Measurements from ENCODE around the gene GLP1R.

The GLP1R gene

DNA sequence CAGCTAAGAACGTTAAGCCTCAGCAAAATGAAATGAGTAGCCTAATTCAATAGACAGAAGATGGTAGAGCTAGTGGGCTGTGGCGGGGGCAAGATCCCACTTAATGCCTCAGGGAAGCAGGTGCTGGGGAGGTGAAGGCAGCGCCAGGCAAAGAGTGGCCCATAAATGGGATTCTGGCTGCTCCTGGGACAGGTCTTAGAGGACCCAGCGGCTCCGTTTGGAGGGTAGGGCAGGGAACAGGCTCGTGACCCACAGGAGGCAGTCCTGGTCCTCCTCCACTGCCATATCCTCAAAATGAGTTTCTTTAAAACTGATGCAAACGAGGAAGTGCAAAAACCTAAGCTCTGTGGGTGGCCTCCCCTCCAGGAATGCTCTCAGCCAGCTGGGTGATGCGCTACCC is 33.7 kb downstream of the GLP1R start:
- no peak overlapping the region for H3K27ac Mint-ChIP-seq
- H3K4me3 Mint-ChIP-seq: no peak overlapping the region
- peaks cover 35% of the 10 kb centered on the region for H3K27me3 Mint-ChIP-seq
- H3K36me3 Mint-ChIP-seq (ENCODE audit: low read depth): no peaks in the 10 kb centered on the region
- no peaks in the 10 kb centered on the region for H3K9me3 Mint-ChIP-seq
- H3K4me1 Mint-ChIP-seq (ENCODE audit: low read depth): peaks cover 19% of the 10 kb centered on the region
- DNase-seq: no peak

DNA sequence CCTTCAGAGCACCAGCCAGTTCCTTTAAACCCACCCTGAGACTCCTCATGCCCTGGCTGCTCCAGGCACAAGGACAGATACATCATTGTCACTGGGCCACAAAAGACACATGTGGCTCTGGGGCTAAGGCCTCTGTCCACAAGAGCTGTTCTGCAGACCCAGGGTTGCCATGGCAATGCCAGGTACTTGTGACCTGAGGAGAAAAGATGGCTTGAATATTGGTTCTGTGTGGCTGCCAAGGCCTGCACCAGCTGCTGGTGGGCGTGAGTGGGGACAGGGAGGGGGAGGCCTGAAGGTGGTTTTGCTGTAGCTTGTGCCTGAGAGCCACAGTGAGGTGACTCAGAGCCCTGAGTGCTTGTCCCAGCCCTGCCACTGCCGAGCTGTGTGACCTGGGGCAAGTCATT is 34.7 kb downstream of the GLP1R start:
- no peak overlapping the region for H3K27ac Mint-ChIP-seq
- H3K36me3 Mint-ChIP-seq (ENCODE audit: low read depth): no peaks in the 10 kb centered on the region
- no peaks in the 10 kb centered on the region for H3K9me3 Mint-ChIP-seq
- no peak overlapping the region for H3K4me3 Mint-ChIP-seq
- H3K27me3 Mint-ChIP-seq: peaks cover 44% of the 10 kb centered on the region
- no peak for DNase-seq
- H3K4me1 Mint-ChIP-seq (ENCODE audit: low read depth): peaks cover 19% of the 10 kb centered on the region

DNA sequence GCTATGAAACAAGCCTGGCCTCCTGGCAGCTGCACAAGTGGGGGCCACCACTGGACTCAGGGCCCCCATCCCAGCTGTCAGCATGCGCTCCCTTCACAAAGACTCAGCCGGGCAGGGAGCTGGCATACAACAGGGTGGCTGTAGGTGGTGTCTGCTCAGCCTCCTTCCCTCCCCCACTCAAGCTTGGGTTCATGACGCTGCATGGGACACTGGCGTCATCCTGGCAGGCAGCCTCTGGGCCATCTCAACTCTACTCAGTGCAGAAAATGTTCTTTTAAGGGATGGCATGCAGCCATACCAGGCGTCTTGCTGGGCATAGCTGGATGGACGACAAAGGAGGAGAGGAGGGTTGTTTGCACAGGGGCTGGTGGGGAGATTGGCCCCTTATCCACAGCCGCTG is 35.9 kb downstream of the GLP1R start:
- Mint-ChIP-seq H3K36me3 (ENCODE audit: low read depth) (no peaks in the 10 kb centered on the region), H3K27ac (no peak overlapping the region), H3K4me1 (ENCODE audit: low read depth) (peaks cover 22% of the 10 kb centered on the region), H3K27me3 (peaks cover 57% of the 10 kb centered on the region), H3K4me3 (no peak overlapping the region), H3K9me3 (no peaks in the 10 kb centered on the region)
- DNase-seq: no peak

DNA sequence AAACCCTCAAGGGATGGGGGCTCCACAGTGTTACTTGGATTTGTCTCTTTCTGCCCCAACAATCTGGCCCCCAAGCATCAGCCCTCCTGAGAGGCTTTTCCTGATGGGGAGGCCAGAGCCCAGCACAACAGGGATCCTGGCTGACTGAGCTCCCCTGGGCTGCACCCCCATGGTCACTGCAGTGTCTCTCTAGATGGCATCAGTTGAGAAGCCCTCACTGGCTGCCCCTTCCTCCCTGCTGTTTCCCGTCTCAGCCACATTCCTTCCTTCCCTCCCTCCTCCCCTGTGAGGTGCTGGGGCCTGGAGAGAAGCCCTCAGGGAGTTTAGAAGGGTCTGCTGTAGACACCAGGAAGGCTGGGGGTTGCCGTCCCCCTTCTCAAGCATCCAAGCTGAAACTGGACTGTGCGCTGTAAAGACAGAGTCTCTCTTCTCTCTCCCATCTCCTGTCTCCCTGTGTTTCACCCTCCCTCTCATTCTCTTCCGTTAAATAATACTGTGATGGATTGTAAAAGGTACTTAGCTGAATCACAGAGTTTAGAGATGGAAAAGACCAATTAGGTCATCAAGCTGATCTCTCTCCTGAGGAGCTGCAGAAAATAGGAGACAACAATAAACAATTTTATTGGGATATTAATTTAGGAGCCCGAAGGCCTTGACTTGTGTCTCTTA is 36.7 kb downstream of the GLP1R start:
- DNase-seq: no peak
- peaks cover 22% of the 10 kb centered on the region for H3K4me1 Mint-ChIP-seq (ENCODE audit: low read depth)
- H3K27ac Mint-ChIP-seq: no peak overlapping the region
- H3K36me3 Mint-ChIP-seq (ENCODE audit: low read depth): no peaks in the 10 kb centered on the region
- peaks cover 63% of the 10 kb centered on the region for H3K27me3 Mint-ChIP-seq
- H3K9me3 Mint-ChIP-seq: no peaks in the 10 kb centered on the region
- no peak overlapping the region for H3K4me3 Mint-ChIP-seq

DNA sequence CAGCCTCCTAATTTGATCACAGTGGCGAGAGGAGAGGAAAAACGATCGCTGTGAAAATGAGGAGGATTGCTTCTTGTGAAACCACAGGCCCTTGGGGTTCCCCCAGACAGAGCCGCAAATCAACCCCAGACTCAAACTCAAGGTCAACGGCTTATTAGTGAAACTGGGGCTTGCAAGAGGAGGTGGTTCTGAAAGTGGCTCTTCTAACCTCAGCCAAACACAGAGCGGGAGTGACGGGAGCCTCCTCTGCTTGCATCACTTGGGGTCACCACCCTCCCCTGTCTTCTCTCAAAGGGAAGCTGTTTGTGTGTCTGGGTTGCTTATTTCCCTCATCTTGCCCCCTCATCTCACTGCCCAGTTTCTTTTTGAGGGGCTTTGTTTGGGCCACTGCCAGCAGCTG is 37.7 kb downstream of the GLP1R start:
- Mint-ChIP-seq H3K4me1 (ENCODE audit: low read depth) (peaks cover 22% of the 10 kb centered on the region), H3K4me3 (no peak overlapping the region), H3K9me3 (no peaks in the 10 kb centered on the region), H3K27me3 (peaks cover 74% of the 10 kb centered on the region), H3K27ac (no peak overlapping the region), H3K36me3 (ENCODE audit: low read depth) (no peaks in the 10 kb centered on the region)
- DNase-seq: no peak

DNA sequence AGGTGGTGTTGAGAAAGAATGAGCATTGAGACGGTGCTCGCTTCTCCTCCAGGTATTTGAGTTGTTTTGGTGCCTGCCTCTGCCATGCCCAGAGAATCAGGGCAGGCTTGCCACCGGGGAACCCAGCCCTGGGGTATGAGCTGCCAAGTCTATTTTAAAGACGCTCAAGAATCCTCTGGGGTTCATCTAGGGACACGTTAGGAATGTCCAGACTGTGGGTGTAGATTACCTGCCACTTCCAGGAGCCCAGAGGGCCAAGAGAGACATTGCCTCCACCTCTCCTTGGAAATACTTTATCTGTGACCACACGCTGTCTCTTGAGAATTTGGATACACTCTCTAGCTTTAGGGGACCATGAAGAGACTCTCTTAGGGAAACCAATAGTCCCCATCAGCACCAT is 38.1 kb downstream of the GLP1R start:
- H3K4me1 Mint-ChIP-seq (ENCODE audit: low read depth): peaks cover 22% of the 10 kb centered on the region
- H3K9me3 Mint-ChIP-seq: no peaks in the 10 kb centered on the region
- H3K27me3 Mint-ChIP-seq: peaks cover 76% of the 10 kb centered on the region
- no peak overlapping the region for H3K4me3 Mint-ChIP-seq
- no peaks in the 10 kb centered on the region for H3K36me3 Mint-ChIP-seq (ENCODE audit: low read depth)
- no peak overlapping the region for H3K27ac Mint-ChIP-seq
- no peak for DNase-seq

DNA sequence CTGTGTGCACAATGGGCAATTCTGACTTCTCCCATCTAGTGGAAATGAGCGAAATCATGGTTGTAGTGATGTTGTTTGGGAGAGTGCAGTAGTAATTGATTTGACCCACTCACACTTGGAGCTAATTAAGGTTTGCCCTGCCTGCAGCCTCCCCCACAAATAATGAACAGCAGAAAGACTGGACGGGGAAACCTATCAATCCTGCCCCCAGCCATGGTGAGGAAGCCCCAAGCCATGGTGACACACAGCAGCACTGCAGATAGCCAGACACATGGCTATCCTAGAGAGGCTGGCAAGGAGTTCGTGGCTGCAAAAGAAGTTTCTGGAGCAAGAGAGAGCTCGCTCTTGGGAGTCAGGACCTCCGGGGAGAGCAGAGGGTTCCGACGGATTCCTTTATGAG is 38.6 kb downstream of the GLP1R start:
- DNase-seq: no peak
- no peaks in the 10 kb centered on the region for H3K9me3 Mint-ChIP-seq
- no peaks in the 10 kb centered on the region for H3K36me3 Mint-ChIP-seq (ENCODE audit: low read depth)
- peaks cover 76% of the 10 kb centered on the region for H3K27me3 Mint-ChIP-seq
- no peak overlapping the region for H3K4me3 Mint-ChIP-seq
- no peak overlapping the region for H3K27ac Mint-ChIP-seq
- peaks cover 22% of the 10 kb centered on the region for H3K4me1 Mint-ChIP-seq (ENCODE audit: low read depth)

DNA sequence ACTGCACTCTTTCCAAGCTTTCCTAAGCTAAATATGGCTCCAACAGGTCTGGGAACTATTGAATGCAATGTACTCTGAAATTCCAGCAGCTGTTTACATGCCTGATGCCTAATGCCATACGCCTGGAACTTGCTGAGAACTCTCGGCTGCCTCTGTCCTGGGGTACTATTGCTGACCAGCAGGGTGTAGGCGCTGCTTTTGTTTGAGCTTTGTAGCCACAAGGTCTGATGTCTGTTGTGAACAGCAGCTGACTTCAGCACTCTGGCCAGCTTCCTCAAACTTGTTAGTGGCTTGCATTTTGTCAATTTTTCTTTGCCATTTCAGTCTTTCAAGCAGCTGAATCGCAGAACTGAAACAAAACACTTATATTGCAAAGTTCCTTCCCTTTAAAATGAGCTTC is 39.8 kb downstream of the GLP1R start:
- Mint-ChIP-seq H3K4me1 (ENCODE audit: low read depth) (peaks cover 22% of the 10 kb centered on the region), H3K27me3 (peaks cover 80% of the 10 kb centered on the region), H3K9me3 (no peaks in the 10 kb centered on the region), H3K27ac (no peak overlapping the region), H3K4me3 (no peak overlapping the region), H3K36me3 (ENCODE audit: low read depth) (no peaks in the 10 kb centered on the region)
- no peak for DNase-seq

DNA sequence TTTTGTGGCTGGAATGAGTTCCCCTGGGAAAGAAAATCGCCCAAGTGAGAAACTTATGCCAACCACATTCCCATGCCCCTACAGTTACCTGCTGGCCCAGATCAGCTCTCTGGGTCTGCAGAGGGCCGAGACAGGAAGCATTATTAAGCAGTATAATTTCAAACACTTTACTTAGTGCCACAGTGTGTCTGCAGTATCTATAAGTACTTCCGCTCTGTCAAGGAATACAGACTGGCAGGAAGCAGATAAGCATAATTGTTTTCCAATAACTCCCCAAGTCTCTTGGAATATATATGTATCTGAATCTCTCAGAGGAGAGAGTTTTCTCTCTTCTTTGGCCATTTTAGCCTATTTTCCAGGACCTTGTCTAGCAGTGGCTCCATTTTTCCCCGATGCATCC is 41.5 kb downstream of the GLP1R start:
- H3K9me3 Mint-ChIP-seq: no peaks in the 10 kb centered on the region
- H3K4me1 Mint-ChIP-seq (ENCODE audit: low read depth): peaks cover 17% of the 10 kb centered on the region
- H3K4me3 Mint-ChIP-seq: no peak overlapping the region
- H3K27me3 Mint-ChIP-seq: peaks cover 70% of the 10 kb centered on the region
- no peak overlapping the region for H3K27ac Mint-ChIP-seq
- no peak for DNase-seq
- no peaks in the 10 kb centered on the region for H3K36me3 Mint-ChIP-seq (ENCODE audit: low read depth)

DNA sequence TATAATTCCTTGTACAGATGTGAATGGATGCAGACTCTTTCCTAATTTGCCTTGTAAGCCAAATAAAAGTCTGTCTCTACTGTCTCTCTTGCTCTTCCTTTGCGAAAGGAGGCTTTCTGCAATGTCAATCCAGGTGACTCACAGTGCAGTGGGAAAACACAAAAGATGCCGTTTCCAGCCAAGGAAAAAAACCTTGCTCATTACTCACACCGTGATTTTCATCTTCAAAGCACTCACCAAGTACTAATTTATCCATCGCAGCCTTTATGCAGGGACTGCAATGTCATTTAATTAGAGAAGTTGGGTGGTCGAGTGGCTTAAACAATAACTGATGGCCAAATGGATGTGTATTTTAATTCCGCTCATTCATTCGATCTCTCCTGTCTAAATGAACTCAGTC is 42.6 kb downstream of the GLP1R start:
- Mint-ChIP-seq H3K27me3 (peaks cover 58% of the 10 kb centered on the region), H3K4me3 (no peak overlapping the region), H3K9me3 (no peaks in the 10 kb centered on the region), H3K27ac (no peak overlapping the region), H3K36me3 (ENCODE audit: low read depth) (no peaks in the 10 kb centered on the region), H3K4me1 (ENCODE audit: low read depth) (peaks cover 11% of the 10 kb centered on the region)
- no peak for DNase-seq

DNA sequence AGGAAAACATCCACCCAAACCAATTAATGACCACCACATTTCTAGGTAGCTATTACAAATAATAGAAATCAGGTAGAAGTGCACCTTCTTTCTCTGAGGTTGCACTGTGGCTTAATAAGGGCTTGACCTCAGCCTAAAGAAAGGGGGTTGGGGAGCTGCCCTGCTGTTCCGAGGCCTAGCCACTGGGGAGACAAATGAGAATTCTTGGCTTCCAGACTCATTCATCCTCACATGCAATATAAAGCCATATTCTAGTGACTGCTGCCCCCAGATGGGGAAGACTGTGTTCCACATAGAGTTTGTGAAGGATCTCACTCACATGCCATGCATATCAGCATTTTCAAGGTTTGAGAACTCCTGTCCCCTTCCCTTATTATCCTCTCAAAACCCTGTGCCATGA is 43.5 kb downstream of the GLP1R start:
- peaks cover 49% of the 10 kb centered on the region for H3K27me3 Mint-ChIP-seq
- H3K9me3 Mint-ChIP-seq: no peaks in the 10 kb centered on the region
- H3K4me3 Mint-ChIP-seq: no peak overlapping the region
- DNase-seq: no peak
- no peaks in the 10 kb centered on the region for H3K36me3 Mint-ChIP-seq (ENCODE audit: low read depth)
- no peak overlapping the region for H3K27ac Mint-ChIP-seq
- peaks cover 3% of the 10 kb centered on the region for H3K4me1 Mint-ChIP-seq (ENCODE audit: low read depth)

DNA sequence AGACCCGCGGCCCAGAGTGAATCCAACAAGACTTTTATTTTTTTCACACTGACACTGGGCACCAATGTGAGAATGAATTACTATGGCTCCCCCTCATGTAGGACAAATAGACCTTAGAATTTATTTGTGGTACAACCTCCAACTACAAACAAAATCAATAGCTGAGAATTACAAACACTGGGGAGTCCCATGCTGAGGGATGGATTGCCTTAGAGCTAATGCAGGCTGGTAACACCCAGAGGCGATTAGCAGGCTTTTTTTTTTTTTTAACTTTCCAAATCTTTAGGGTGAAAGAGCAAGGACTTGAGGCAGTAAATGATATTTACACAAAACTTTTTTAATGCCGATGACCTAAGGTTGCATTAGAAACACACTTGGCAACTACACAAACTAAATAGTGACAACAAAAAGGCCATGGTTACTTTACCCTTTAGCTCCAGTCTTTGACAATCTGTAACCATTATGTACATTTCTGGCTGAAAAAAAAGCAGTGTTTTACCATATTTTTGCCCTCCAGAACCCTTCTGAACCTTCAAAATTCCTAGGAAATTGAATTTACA is 44.6 kb downstream of the GLP1R start:
- H3K4me3 Mint-ChIP-seq: no peak overlapping the region
- DNase-seq: no peak
- no peaks in the 10 kb centered on the region for H3K36me3 Mint-ChIP-seq (ENCODE audit: low read depth)
- H3K4me1 Mint-ChIP-seq (ENCODE audit: low read depth): peaks cover 3% of the 10 kb centered on the region
- no peaks in the 10 kb centered on the region for H3K9me3 Mint-ChIP-seq
- peaks cover 38% of the 10 kb centered on the region for H3K27me3 Mint-ChIP-seq
- no peak overlapping the region for H3K27ac Mint-ChIP-seq

DNA sequence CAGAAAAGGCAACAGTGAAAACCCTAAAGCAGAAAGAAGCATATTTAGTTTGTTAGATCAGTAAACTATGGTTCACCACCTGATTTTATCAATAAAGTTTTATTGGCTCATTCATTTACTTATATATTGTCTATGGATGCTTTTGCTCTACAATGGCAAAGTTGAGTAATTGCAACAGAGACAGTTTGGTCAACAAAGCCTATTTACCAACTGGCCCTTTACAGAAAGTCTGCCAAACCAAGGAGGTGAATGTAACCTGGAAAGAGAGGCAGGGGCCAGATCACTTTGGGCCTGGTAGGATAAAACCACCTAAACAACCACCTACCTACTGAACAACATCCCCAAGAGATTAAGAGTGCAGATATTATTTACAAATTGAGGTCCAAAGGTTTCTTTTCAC is 47.0 kb downstream of the GLP1R start:
- Mint-ChIP-seq H3K9me3 (no peaks in the 10 kb centered on the region), H3K27me3 (peaks cover 16% of the 10 kb centered on the region), H3K36me3 (ENCODE audit: low read depth) (no peaks in the 10 kb centered on the region), H3K27ac (no peak overlapping the region), H3K4me1 (ENCODE audit: low read depth) (peaks cover 8% of the 10 kb centered on the region), H3K4me3 (no peak overlapping the region)
- DNase-seq: no peak

DNA sequence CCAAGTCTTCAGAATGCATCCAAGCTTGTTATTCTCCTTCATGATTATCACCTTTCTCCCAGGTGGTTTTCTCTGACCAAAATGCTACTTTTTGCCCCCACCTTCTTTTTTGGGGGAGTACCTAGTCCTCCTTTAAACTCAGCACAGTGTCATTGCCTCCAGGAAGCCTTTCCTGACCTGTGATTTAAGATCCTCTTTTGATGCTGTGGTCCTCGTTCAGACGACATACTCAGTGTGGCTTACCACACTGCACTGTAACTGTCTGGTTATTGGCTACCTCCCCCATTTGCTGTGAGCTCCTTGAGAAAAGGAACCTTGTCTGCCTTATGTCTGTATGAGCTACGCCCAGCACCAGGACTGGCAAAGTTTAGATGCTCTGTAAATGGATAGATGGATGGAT is 51.8 kb downstream of the GLP1R start:
- Mint-ChIP-seq H3K4me1 (ENCODE audit: low read depth) (peaks cover 23% of the 10 kb centered on the region), H3K27me3 (no peaks in the 10 kb centered on the region), H3K9me3 (no peaks in the 10 kb centered on the region), H3K4me3 (no peak overlapping the region), H3K27ac (no peak overlapping the region), H3K36me3 (ENCODE audit: low read depth) (peaks cover 31% of the 10 kb centered on the region)
- no peak for DNase-seq

DNA sequence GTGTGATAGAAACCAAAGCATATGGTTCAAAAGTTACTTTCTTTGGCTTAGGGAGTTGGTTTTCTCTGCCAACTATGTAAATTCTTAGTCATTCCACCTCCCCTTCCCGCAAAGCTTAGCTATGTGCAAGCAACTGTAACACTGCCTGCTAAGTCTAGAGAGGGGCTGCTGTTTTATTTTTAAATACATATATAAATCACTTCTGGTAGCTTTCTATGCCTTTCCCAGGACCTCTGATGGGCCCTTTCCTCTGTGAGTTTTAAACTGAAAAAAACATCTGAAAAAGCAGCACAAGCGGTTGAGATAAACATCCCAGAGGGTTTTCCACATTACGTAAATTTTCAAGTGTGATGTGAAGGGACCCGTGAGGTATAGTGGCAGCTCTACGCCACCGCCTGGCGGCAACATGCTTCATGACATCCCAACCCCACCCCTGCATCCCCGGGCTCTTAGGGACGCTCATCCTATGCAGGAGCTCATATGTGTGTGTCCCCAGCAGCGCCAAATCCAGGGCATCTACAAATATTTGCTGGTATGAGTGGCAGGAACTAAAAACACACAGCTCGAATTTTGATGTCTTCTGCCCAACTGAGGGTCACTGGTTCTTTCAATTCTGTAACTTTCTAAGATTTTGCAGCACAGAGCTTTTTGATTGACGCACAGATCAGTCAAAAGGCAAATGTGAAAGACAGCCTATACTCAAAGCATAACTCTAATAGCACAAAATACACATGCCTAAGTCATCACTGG is 53.7 kb downstream of the GLP1R start:
- no peak for DNase-seq
- Mint-ChIP-seq H3K27ac (no peak overlapping the region), H3K4me1 (ENCODE audit: low read depth) (peaks cover 37% of the 10 kb centered on the region), H3K4me3 (no peak overlapping the region), H3K27me3 (no peaks in the 10 kb centered on the region), H3K36me3 (ENCODE audit: low read depth) (peaks cover 46% of the 10 kb centered on the region), H3K9me3 (no peaks in the 10 kb centered on the region)

Measured in activated T-cell treated with anti-CD3 and anti-CD28 coated beads, Interleukin-2, amount 50 U/mL, for 24 hours (primary cell).